Mesendoderm (in vitro differentiated cells): ENCODE results near the gene TMEM151B.
"Not testable (repeated sequence)": the region's sequence is repeated elsewhere in the genome, so short reads cannot be mapped to it uniquely, and the experiment has no call there.

ENCODE experiments used
- DNase-seq: peaks from one replicate; pipeline ENCODE4 v3.0.0; 2013
- H2AK5ac ChIP-seq: 2 replicates; pipeline ENCODE4 v1.6.1; 2013; ENCODE audit warnings: low read length, inconsistent platforms
- H2BK120ac ChIP-seq: 2 replicates; pipeline ENCODE4 v1.6.1; 2013; ENCODE audit warnings: low read depth, mild to moderate bottlenecking, low read length, moderate library complexity, mixed read lengths
- H2BK15ac ChIP-seq: replicated peaks from 2 replicates; pipeline ENCODE4 v1.6.1; 2013; ENCODE audit warnings: low read depth, mild to moderate bottlenecking, moderate library complexity
- H2BK5ac ChIP-seq: 2 replicates; pipeline ENCODE4 v1.6.1; 2013; ENCODE audit warnings: low read length, inconsistent platforms
- H3K18ac ChIP-seq: 2 replicates; pipeline ENCODE4 v1.6.1; 2013; ENCODE audit warnings: mild to moderate bottlenecking, low read length, mixed read lengths
- H3K23ac ChIP-seq: one replicate; pipeline ENCODE4 v1.6.1; 2013; ENCODE audit warnings: low read length
- H3K27ac ChIP-seq: 2 replicates; pipeline ENCODE4 v1.5.1; 2013; ENCODE audit warnings: low read depth, mild to moderate bottlenecking, inconsistent platforms, low read length, moderate library complexity
- H3K27me3 ChIP-seq: 2 replicates; pipeline ENCODE4 v1.6.1; 2013; ENCODE audit warnings: low read length, control low read depth, mild to moderate bottlenecking, inconsistent platforms; ENCODE audit not compliant: insufficient read depth, poor library complexity
- H3K36me3 ChIP-seq: 2 replicates; pipeline ENCODE4 v1.6.1; 2013; ENCODE audit warnings: low read length, inconsistent platforms; ENCODE audit not compliant: control insufficient read depth, insufficient read depth
- H3K4ac ChIP-seq: one replicate; pipeline ENCODE4 v1.6.1; 2013; ENCODE audit warnings: low read depth, mild to moderate bottlenecking, low read length, moderate library complexity
- H3K4me1 ChIP-seq: 2 replicates; pipeline ENCODE4 v1.6.1; 2013; ENCODE audit warnings: low read depth, low read length, inconsistent platforms; ENCODE audit not compliant: control insufficient read depth
- H3K4me2 ChIP-seq: 2 replicates; pipeline ENCODE4 v1.6.1; 2013; ENCODE audit warnings: low read length
- H3K4me3 ChIP-seq: 2 replicates; pipeline ENCODE4 v1.5.1; 2013; ENCODE audit warnings: mild to moderate bottlenecking, low read length
- H3K56ac ChIP-seq: one replicate; pipeline ENCODE4 v1.6.1; 2013; ENCODE audit warnings: low read length
- H3K79me1 ChIP-seq: 2 replicates; pipeline ENCODE4 v1.6.1; 2013; ENCODE audit warnings: low read length, inconsistent platforms
- H3K79me2 ChIP-seq: 2 replicates; pipeline ENCODE4 v1.6.1; 2013; ENCODE audit warnings: mild to moderate bottlenecking, low read length; ENCODE audit not compliant: control insufficient read depth, insufficient read depth
- H3K9ac ChIP-seq: 2 replicates; pipeline ENCODE4 v1.6.1; 2013; ENCODE audit warnings: low read length, inconsistent platforms
- H4K5ac ChIP-seq: one replicate; pipeline ENCODE4 v1.6.1; 2013; ENCODE audit warnings: low read length
- H4K8ac ChIP-seq: one replicate; pipeline ENCODE4 v1.6.1; 2013; ENCODE audit warnings: low read depth, mild to moderate bottlenecking, control low read depth, low read length, moderate library complexity
- WGBS: extraction: QIAGEN DNeasy Blood & Tissue Kit; methylation state at CpG from one replicate; pipeline ENCODE4 v1.1.7; 2013; ENCODE audit warnings: low lambda C conversion rate, missing lambda C conversion rate; ENCODE audit not compliant: insufficient coverage; ENCODE audit errors: extremely low coverage; 5-methylcytosine and 5-hydroxymethylcytosine counted together

TMEM151B gene

GRCh38 chr6:44230034-44230675 is 40.1 kb upstream of the TMEM151B start:
- Histone ChIP-seq H3K4ac (no peak overlapping the region), H3K79me1 (peaks cover 3% of the 10 kb centered on the region), H3K27ac (no peak overlapping the region), H2BK5ac (no peak overlapping the region), H3K27me3 (no peaks in the 10 kb centered on the region), H2BK120ac (no peak overlapping the region), H3K9ac (no peak overlapping the region), H4K8ac (no peak overlapping the region), H3K56ac (no peak overlapping the region), H2AK5ac (no peak overlapping the region), H3K23ac (no peak overlapping the region), H3K79me2 (peaks cover 7% of the 10 kb centered on the region), H3K4me2 (no peak overlapping the region), H3K4me1 (peaks cover 10% of the 10 kb centered on the region), H3K18ac (no peak overlapping the region), H3K4me3 (no peak overlapping the region), H4K5ac (no peak overlapping the region), H3K36me3 (no peaks in the 10 kb centered on the region), H2BK15ac (no peak overlapping the region)
- DNase-seq: no peak
- no CpG with 5 or more reads among the region's 10 CpGs for WGBS

- not testable (repeated sequence) for H3K56ac ChIP-seq, H3K27me3 ChIP-seq, H3K23ac ChIP-seq, H2BK120ac ChIP-seq, H3K4me3 ChIP-seq, H3K36me3 ChIP-seq, H3K18ac ChIP-seq, H3K4me1 ChIP-seq, H3K27ac ChIP-seq, H2AK5ac ChIP-seq, H3K4ac ChIP-seq, DNase-seq, H3K79me2 ChIP-seq, H4K8ac ChIP-seq, H4K5ac ChIP-seq, H2BK15ac ChIP-seq, H3K4me2 ChIP-seq, H3K79me1 ChIP-seq, H3K9ac ChIP-seq, H2BK5ac ChIP-seq
- no CpG with 5 or more reads among the region's 9 CpGs for WGBS
These were observed 38.8 kb upstream of the TMEM151B start for GRCh38 chr6:44231426-44231825.

GRCh38 chr6:44232676-44233566 is 37.3 kb upstream of the TMEM151B start:
- H3K9ac ChIP-seq: no peak overlapping the region
- H3K56ac ChIP-seq: no peak overlapping the region
- DNase-seq: no peak
- no peak overlapping the region for H3K27ac ChIP-seq
- H3K4ac ChIP-seq: no peak overlapping the region
- no peak overlapping the region for H3K18ac ChIP-seq
- no peak overlapping the region for H2BK120ac ChIP-seq
- H3K36me3 ChIP-seq: no peaks in the 10 kb centered on the region
- no peak overlapping the region for H3K4me2 ChIP-seq
- peaks cover 5% of the 10 kb centered on the region for H3K4me1 ChIP-seq
- no peak overlapping the region for H3K4me3 ChIP-seq
- WGBS: no CpG with 5 or more reads among the region's 16 CpGs
- no peak overlapping the region for H4K8ac ChIP-seq
- H2BK5ac ChIP-seq: no peak overlapping the region
- H3K79me2 ChIP-seq: no peaks in the 10 kb centered on the region
- no peak overlapping the region for H2BK15ac ChIP-seq
- no peak overlapping the region for H3K23ac ChIP-seq
- no peak overlapping the region for H4K5ac ChIP-seq
- H3K79me1 ChIP-seq: no peaks in the 10 kb centered on the region
- H2AK5ac ChIP-seq: no peak overlapping the region
- H3K27me3 ChIP-seq: no peaks in the 10 kb centered on the region

- H2AK5ac ChIP-seq: no peak overlapping the region
- no peaks in the 10 kb centered on the region for H3K36me3 ChIP-seq
- H3K9ac ChIP-seq: no peak overlapping the region
- H3K27me3 ChIP-seq: no peaks in the 10 kb centered on the region
- WGBS: no CpG with 5 or more reads among the region's 14 CpGs
- no peak overlapping the region for H3K27ac ChIP-seq
- H2BK5ac ChIP-seq: no peak overlapping the region
- H3K23ac ChIP-seq: no peak overlapping the region
- H4K8ac ChIP-seq: no peak overlapping the region
- H2BK15ac ChIP-seq: no peak overlapping the region
- no peaks in the 10 kb centered on the region for H3K79me2 ChIP-seq
- no peak for DNase-seq
- no peak overlapping the region for H4K5ac ChIP-seq
- no peak overlapping the region for H3K56ac ChIP-seq
- H3K4me1 ChIP-seq: peaks cover 5% of the 10 kb centered on the region
- H3K4me3 ChIP-seq: no peak overlapping the region
- H3K4ac ChIP-seq: no peak overlapping the region
- no peak overlapping the region for H3K18ac ChIP-seq
- no peak overlapping the region for H2BK120ac ChIP-seq
- H3K4me2 ChIP-seq: no peak overlapping the region
- no peaks in the 10 kb centered on the region for H3K79me1 ChIP-seq
These were observed 36.6 kb upstream of the TMEM151B start for GRCh38 chr6:44233567-44234100.

- peak; percentile 95 for DNase-seq
- Histone ChIP-seq H3K36me3 (no peaks in the 10 kb centered on the region), H3K4me1 (peaks cover 5% of the 10 kb centered on the region), H2AK5ac (no peak overlapping the region), H3K18ac (no peak overlapping the region), H2BK5ac (peak overlapping the region; percentile 22), H3K79me2 (no peaks in the 10 kb centered on the region), H3K4me2 (no peak overlapping the region), H3K9ac (peak overlapping the region; percentile 43), H2BK120ac (no peak overlapping the region), H2BK15ac (no peak overlapping the region), H3K4me3 (no peak overlapping the region), H4K8ac (no peak overlapping the region), H3K23ac (no peak overlapping the region), H3K4ac (no peak overlapping the region), H3K56ac (peak overlapping the region; percentile 57), H4K5ac (no peak overlapping the region), H3K27me3 (no peaks in the 10 kb centered on the region), H3K79me1 (no peaks in the 10 kb centered on the region), H3K27ac (peak overlapping the region; percentile 13)
- no CpG with 5 or more reads among the region's 5 CpGs for WGBS
These were observed 35.9 kb upstream of the TMEM151B start for GRCh38 chr6:44234101-44235025.
